ENCODE results near the gene NPAS2. TPM values are rescaled to one million over a fixed set of nuclear protein-coding genes. Genes with fewer than 3 reads are reported as not detected.
A peak's percentile ranks its signal among the peaks of the same experiment; 100 is the strongest.

The NPAS2 gene
- total RNA-seq, 1 donor from 2014 or later, result 11.0 TPM

DNA sequence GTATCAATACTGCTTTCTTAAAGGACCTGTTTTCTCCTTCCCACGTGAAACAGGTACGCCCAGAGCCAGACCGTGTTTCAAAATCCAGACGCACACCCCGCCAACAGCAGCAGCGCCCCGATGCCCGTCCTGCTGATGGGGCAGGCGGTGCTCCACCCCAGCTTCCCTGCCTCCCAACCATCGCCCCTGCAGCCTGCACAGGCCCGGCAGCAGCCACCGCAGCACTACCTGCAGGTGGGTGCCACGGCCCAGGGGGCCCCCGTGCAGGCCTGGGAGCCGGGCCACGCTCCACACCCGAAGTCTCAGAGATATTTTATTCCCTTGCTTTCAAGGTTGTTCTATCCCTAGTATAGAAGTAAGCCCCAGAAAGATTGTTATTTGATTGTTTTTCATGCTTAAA is 173.4 kb downstream of the NPAS2 start:
- TF ChIP-seq, protein P1, sequence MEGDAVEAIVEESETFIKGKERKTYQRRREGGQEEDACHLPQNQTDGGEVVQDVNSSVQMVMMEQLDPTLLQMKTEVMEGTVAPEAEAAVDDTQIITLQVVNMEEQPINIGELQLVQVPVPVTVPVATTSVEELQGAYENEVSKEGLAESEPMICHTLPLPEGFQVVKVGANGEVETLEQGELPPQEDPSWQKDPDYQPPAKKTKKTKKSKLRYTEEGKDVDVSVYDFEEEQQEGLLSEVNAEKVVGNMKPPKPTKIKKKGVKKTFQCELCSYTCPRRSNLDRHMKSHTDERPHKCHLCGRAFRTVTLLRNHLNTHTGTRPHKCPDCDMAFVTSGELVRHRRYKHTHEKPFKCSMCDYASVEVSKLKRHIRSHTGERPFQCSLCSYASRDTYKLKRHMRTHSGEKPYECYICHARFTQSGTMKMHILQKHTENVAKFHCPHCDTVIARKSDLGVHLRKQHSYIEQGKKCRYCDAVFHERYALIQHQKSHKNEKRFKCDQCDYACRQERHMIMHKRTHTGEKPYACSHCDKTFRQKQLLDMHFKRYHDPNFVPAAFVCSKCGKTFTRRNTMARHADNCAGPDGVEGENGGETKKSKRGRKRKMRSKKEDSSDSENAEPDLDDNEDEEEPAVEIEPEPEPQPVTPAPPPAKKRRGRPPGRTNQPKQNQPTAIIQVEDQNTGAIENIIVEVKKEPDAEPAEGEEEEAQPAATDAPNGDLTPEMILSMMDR (conservative IDR thresholded peaks at IDR 0.05; ENCODE audit: low read depth, low read length), result no peak

DNA sequence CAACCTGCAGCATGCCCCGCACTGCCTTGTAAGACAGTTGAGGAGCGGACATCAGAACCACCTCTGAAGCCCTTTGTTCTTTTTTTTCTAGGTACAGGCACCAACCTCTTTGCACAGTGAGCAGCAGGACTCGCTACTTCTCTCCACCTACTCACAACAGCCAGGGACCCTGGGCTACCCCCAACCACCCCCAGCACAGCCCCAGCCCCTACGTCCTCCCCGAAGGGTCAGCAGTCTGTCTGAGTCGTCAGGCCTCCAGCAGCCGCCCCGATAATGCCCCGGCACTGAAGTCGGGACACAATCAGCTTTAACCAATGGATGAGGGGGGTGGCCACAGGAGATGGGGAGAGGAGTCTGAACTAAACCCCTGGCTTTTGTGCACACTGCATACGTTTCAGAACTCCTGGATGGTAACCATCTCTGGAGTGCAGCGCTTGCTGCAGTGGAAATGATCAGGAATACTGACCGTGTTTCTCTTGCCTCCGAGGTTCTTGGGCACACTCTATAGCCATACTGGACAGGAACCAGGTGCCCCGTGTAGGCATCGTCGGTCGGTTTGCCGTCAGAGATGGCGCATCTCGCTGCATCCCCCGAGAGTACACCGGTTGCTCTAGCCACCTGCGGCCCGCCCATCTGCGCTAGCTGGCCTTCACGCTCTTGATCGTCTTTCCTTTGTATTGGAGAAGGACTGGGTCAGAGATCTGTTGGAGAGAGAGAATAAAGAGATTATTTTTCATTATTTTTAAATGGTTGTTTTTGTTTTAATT is 175.6 kb downstream of the NPAS2 start:
- H3K4me3 ChIP-seq (ENCODE audit: low read depth, low read length), result no peak overlapping the region
- no peak for DNase-seq (ENCODE audit: low read depth)
- TF ChIP-seq, protein P1 (conservative IDR thresholded peaks at IDR 0.05; ENCODE audit: low read depth, low read length), result no peak

More for the DNA sequence above, 173.4 kb downstream of the NPAS2 start:
- no peak overlapping the region for H3K4me3 ChIP-seq (ENCODE audit: low read depth, low read length)
- DNase-seq (ENCODE audit: low read depth), result no peak

DNA sequence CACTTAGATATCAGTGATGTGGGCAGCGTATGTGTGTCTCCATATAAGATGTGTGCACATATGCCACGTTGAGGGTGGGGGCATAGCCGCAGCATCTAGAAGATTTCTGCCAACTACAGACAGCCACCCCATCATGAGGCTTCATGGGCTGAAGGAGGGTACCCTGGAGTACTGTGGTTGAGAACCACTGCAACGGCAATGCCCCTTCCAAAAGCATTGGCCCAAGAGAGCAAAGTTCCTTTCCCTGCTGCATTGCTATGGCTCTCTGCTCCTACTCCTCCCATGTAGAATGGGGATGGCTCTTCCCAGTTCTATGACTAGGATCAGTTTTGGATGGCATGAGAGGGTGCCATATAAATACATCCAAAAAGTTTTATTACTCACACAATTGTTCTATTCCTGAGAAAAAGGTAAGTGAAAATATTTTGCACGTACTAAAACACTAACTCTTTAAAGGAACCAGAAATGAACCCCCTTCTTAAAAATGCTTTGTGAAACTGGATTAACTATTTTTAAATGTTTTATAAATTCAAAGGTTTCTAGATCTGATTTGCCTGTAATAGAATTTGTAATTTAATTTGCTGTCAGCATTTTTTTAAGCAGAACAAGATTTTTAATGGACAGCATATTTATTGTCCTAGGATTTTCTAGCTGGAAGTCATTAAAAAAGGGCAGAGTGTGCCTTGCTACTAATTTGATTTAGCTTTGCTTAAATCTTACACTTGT is 177.7 kb downstream of the NPAS2 start:
- TF ChIP-seq, protein P1 (conservative IDR thresholded peaks at IDR 0.05; ENCODE audit: low read depth, low read length), result no peak
- no peak for DNase-seq (ENCODE audit: low read depth)
- H3K4me3 ChIP-seq (ENCODE audit: low read depth, low read length), result no peak overlapping the region

DNA sequence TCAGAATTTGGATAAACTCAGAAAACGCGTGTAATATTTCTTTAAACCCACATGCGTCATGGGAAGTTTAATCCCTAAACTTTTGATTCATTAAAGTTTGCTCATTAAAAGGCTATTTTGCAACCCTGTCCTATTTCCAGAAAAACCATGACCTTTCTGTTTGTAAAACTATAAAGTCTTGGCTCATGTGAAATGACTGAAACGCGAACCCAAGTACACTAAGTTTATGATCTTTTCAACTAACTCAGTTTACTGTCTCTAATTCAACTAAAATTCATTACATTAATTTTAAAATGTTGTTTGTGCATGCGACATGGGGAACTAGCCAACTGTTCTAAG is 178.3 kb downstream of the NPAS2 start:
- DNase-seq (ENCODE audit: low read depth), result no peak
- TF ChIP-seq, protein P1 (conservative IDR thresholded peaks at IDR 0.05; ENCODE audit: low read depth, low read length), result no peak

DNA sequence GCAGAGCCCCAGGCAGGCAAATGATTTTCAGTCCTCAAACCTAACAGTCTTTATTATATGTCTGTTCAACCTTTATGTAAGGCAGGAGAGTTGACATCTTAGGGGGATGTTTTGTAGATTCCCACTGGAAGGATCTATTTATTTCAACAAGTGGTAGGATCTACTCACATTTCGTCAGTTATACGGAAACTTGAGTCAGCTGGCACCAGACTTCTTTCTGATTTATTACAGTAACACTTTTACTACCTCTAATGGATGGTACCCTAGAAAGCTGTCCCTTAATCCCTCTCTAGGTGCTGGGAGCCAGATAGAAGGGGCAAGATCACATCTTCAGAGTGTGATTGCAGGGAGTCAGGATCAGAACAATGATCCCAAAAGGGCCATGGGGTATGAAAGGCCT is 180.1 kb downstream of the NPAS2 start:
- TF ChIP-seq, protein P1 (conservative IDR thresholded peaks at IDR 0.05; ENCODE audit: low read depth, low read length), result no peak
- no peak for DNase-seq (ENCODE audit: low read depth)
- no peak overlapping the region for H3K4me3 ChIP-seq (ENCODE audit: low read depth, low read length)

More for the DNA sequence above, 178.3 kb downstream of the NPAS2 start:
- no peak overlapping the region for H3K4me3 ChIP-seq (ENCODE audit: low read depth, low read length)

DNA sequence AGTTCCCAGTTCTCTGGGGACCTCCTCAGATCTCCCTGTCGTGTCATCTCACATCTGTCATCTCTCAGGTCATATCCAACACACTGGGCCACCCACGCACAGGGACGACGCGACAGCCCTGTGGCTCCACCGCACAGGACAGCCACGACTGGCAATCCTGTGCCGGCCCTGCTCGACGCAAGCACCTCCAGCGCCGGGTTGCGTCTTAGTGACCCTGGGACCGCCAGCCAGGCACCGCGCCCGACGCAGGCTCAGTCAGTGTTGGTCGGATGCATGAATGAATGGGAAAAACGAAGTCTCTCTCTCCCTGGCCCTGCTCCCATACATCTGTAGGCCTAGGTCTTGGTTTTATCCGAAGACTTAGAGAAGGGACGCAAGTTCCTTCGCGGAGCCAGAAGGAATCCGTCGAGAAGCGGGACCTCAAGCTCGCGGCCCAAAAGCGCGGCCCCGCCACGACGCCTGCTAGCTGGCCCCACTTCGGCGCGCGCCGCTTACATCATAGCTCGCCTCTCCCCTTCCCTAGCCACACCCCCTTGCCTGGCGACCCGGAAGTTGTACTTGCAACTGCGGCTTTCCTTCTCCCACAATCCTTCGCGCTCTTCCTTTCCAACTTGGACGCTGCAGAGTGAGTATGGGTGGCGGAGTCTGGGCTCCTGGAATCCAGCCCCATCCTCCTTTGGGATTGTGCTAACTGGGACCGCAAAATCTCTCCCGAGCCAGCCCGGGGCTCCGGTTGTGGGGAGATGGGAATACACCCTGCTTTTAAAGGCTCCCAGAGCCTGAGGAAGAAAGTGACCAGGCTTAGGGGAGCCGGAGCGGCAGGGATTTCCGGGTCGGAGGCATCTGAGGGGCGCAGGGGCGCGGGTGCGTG is 182.0 kb downstream of the NPAS2 start, which contains the start of gene RPL31:
Gene RPL31 (plus strand): TSS at position 599 of the 871 bp plus-strand sequence. CDS start 413 bp downstream, outside the sequence.
- peak within 1 kb of the TSS; percentile 80 for H3K4me3 ChIP-seq (ENCODE audit: low read depth, low read length)
- peak; percentile 70 for DNase-seq (ENCODE audit: low read depth)
- TF ChIP-seq, protein P1 (conservative IDR thresholded peaks at IDR 0.05; ENCODE audit: low read depth, low read length), result no peak
